Progenitor cell of endocrine pancreas (in vitro differentiated cells): Measurements from ENCODE around the gene TMEM181. TPM values are rescaled to one million over a fixed set of nuclear protein-coding genes. Genes with fewer than 3 reads are reported as not detected.

Experiments
- DNase-seq: peaks from one replicate; pipeline ENCODE4 v3.0.0; 2021; ENCODE audit warnings: low spot score; ENCODE audit not compliant: unreplicated experiment
- H3K27ac Mint-ChIP-seq: 2 replicates; pipeline ENCODE4 v1.8.0; 2021; ENCODE audit warnings: mild to moderate bottlenecking, moderate library complexity, mixed read lengths
- H3K27me3 Mint-ChIP-seq: 2 replicates; pipeline ENCODE4 v1.8.0; 2021; ENCODE audit warnings: mixed read lengths
- H3K36me3 Mint-ChIP-seq: 2 replicates; pipeline ENCODE4 v1.8.0; 2022; ENCODE audit warnings: mixed read lengths; ENCODE audit not compliant: insufficient read depth
- H3K4me1 Mint-ChIP-seq: 2 replicates; pipeline ENCODE4 v1.8.0; 2021; ENCODE audit warnings: low read depth, mixed read lengths
- H3K4me3 Mint-ChIP-seq: 2 replicates; pipeline ENCODE4 v1.8.0; 2021; ENCODE audit warnings: low read depth, mild to moderate bottlenecking, moderate library complexity, mixed read lengths
- H3K9me3 Mint-ChIP-seq: 2 replicates; pipeline ENCODE4 v1.8.0; 2021; ENCODE audit warnings: low read depth, mixed read lengths
- total RNA-seq: library from RNA; stranded (reverse); gene quantifications from 2 replicates; pipeline ENCODE4 v1.2.1, GENCODE V29; 2021
- TF ChIP-seq, protein P1 (sequence below): fragments of 200-600 bp; sonication (generic); IDR thresholded peaks from one replicate; pipeline ENCODE4 v1.5.0; 2021; ENCODE audit warnings: antibody characterized with exemption, mild to moderate bottlenecking; ENCODE audit not compliant: unreplicated experiment

The TMEM181 gene
- total RNA-seq, 1 donor from 2014 or later, result 33.9 TPM

DNA sequence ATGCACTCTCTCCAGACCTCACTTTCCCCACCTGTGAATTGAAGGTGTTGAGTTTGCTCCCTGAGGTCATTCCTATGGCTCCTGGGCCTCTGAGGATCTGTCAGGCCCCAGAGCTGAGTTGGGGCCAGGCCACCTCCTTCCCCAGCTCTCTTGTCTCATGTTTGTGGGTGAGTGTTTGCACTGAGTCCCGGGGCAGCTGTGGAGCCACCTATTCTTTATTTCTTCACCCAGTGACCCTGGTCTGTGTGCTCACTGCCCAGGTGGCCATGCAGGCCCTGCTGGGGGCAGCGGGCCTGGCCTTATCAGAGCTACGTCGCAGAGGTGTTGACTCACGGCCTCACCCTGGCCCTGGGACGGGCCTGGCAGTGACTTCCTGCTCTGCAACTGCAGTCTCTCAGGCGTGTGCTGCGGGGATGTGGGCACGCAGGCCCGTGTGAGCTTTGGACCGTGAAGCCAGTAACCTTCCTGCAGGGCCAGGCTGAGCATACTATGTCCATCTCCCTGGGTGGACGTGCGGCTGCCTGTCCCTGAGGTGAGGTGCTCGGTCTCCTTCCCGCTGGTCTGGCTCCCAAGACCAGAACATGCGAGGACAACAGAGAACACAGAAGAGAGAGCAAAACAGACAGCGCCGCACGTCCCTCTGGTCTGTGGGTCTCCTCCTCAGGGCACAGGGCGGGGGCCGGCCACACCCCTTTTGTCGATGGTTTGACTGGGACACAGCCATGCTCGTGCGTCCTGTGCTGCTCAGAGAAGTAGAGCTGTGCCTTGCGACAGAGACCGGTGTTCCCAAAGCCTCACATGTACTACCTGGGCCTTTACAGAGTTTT is 12.1 kb downstream of the TMEM181 start:
- Mint-ChIP-seq H3K4me1 (peaks cover 47% of the 10 kb centered on the region), H3K27me3 (no peaks in the 10 kb centered on the region), H3K36me3 (peaks cover 13% of the 10 kb centered on the region), H3K9me3 (no peaks in the 10 kb centered on the region), H3K4me3 (peak overlapping the region; percentile 56), H3K27ac (peak overlapping the region; percentile 95)
- DNase-seq, result peak; percentile 16
- TF ChIP-seq, protein P1, sequence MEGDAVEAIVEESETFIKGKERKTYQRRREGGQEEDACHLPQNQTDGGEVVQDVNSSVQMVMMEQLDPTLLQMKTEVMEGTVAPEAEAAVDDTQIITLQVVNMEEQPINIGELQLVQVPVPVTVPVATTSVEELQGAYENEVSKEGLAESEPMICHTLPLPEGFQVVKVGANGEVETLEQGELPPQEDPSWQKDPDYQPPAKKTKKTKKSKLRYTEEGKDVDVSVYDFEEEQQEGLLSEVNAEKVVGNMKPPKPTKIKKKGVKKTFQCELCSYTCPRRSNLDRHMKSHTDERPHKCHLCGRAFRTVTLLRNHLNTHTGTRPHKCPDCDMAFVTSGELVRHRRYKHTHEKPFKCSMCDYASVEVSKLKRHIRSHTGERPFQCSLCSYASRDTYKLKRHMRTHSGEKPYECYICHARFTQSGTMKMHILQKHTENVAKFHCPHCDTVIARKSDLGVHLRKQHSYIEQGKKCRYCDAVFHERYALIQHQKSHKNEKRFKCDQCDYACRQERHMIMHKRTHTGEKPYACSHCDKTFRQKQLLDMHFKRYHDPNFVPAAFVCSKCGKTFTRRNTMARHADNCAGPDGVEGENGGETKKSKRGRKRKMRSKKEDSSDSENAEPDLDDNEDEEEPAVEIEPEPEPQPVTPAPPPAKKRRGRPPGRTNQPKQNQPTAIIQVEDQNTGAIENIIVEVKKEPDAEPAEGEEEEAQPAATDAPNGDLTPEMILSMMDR, result no peak

DNA sequence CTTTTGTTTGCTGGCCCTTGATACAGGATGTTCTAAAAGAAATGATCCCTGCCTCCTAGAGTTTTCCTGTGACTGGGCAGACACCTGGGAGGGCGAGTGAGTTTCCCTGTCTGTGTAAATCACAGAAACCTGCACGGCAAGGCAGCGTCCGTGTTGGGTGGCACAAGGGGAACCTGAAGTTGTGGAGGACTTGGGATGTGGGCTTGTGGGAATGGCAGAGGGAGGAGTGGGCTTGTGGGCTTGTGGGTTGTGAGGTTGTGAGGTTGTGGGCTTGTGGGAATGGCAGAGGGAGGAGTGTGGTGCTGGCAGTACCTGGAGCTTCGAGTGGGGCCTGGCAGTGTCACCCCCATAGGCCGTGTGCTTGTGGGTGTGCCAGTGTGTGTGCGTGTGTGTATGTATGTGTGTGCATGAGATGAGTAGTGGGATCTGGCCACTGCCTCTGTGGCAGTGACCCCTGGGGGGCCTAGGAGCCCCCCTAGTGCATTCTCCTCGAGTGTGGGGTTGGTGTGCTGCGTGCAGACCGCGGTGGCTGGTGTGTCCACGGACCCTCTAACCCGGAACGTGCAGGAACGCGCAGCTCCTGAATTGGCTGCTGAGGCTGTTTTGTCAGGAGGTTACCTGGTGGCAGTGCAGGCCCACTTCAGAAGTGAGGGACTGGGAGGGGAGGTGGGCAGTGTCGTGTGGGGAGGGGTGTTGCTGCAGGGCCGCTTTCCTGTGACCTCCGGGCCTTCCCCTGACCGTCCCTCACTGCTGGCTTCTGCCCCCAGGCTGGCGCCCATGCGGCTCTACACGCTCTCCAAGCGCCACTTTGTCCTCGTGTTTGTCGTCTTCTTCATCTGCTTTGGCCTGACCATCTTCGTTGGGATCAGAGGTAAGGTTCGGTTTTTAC is 13.0 kb downstream of the TMEM181 start:
- Mint-ChIP-seq H3K27me3 (no peaks in the 10 kb centered on the region), H3K4me3 (no peak overlapping the region), H3K27ac (peak overlapping the region; percentile 95), H3K36me3 (peaks cover 18% of the 10 kb centered on the region), H3K4me1 (peaks cover 43% of the 10 kb centered on the region), H3K9me3 (peaks cover 3% of the 10 kb centered on the region)
- no peak for DNase-seq
- TF ChIP-seq, protein P1, result no peak

DNA sequence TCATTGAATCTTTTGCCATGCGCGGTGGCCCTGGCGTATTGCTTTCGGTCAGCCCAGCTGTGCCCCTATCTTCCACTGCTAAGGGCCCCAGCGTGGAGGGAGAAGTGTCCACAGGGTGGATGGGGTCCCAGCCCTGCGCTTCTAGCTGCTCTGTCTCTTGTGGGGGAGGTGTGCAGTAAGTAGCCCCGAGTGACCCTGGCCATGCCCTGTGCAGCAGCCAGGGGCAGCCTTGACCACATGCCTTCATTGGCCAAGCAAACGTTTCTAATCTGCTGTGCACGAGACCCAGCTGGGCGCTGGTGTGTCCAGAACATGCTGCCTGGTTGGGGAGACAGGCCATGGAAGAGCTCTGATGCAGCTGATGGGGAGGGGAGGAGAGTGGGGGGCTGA is 13.6 kb downstream of the TMEM181 start:
- H3K4me3 Mint-ChIP-seq, result no peak overlapping the region
- no peak overlapping the region for H3K27ac Mint-ChIP-seq
- H3K4me1 Mint-ChIP-seq, result peaks cover 42% of the 10 kb centered on the region
- TF ChIP-seq, protein P1, result no peak
- peaks cover 3% of the 10 kb centered on the region for H3K9me3 Mint-ChIP-seq
- H3K36me3 Mint-ChIP-seq, result peaks cover 18% of the 10 kb centered on the region
- DNase-seq, result no peak
- no peaks in the 10 kb centered on the region for H3K27me3 Mint-ChIP-seq

DNA sequence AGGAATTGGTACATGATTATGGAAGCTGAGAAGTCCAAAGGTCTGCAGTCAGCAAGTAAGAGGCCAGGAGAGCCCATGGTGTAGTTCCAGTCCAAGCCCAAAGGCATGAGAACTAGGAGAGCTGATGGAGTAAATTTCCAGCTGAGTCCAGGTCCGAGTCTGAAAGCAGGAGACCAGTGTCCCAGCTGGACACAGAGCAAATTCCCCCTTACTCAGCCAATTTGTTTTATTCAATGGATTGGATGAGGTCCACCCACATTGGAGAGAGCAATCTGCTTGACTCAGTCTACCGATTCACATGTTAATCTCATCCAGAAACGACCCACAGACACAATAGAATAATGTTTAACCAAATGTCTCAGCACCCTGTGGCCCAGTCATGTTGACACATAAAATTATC is 14.9 kb downstream of the TMEM181 start:
- Mint-ChIP-seq H3K27ac (no peak overlapping the region), H3K36me3 (peaks cover 19% of the 10 kb centered on the region)

DNA sequence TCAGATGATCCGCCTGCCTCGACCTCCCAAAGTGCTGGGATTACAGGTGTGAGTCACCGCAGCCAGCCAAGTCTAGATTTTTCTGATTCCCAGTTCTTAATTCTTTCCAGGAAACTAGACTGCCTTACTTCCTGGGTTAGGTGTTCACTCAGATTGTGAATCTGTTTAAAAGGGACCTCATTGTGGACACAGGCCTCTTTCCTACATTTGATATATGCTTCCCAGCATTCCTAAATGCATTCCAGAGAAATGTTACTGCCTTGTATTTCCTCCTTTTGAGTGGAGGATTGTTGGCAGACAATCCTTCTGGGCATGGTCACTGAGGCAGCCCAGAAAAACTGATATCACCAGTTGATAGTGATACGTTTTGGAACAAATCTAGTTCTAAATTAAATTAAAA is 15.7 kb downstream of the TMEM181 start:
- H3K4me1 Mint-ChIP-seq, result peaks cover 31% of the 10 kb centered on the region
- TF ChIP-seq, protein P1, result no peak
- no peaks in the 10 kb centered on the region for H3K27me3 Mint-ChIP-seq
- no peak for DNase-seq
- peaks cover 19% of the 10 kb centered on the region for H3K36me3 Mint-ChIP-seq
- peaks cover 3% of the 10 kb centered on the region for H3K9me3 Mint-ChIP-seq
- H3K27ac Mint-ChIP-seq, result no peak overlapping the region
- no peak overlapping the region for H3K4me3 Mint-ChIP-seq

More for the DNA sequence above, 14.9 kb downstream of the TMEM181 start:
- Mint-ChIP-seq H3K4me1 (peaks cover 36% of the 10 kb centered on the region), H3K9me3 (peaks cover 3% of the 10 kb centered on the region), H3K27me3 (no peaks in the 10 kb centered on the region), H3K4me3 (no peak overlapping the region)
- TF ChIP-seq, protein P1, result no peak
- DNase-seq, result no peak
